Measurements from ENCODE around the gene CNKSR3. TPM values are rescaled to one million over a fixed set of nuclear protein-coding genes. Genes with fewer than 3 reads are reported as not detected.

Gene CNKSR3
- total and polyA plus RNA-seq, 5 donors from 2014 or later: 0.25 TPM; not detected in 4

GRCh38 chr6:154367336-154367735 is 143.1 kb downstream of the CNKSR3 start:
- Histone ChIP-seq H3K27ac (ENCODE audit: insufficient read depth, low read length, poor library complexity, severe bottlenecking) (no peak overlapping the region), H3K9me3 (ENCODE audit: control insufficient read depth in 2 of 2, low read length in 2 of 2) (no peaks in the 10 kb centered on the region), H3K27me3 (ENCODE audit: control insufficient read depth, insufficient read depth, low read length) (no peaks in the 10 kb centered on the region), H3K4me1 (ENCODE audit: control insufficient read depth, insufficient read depth, low read length, poor library complexity, severe bottlenecking) (no peaks in the 10 kb centered on the region), H3K4me3 (ENCODE audit: low read depth, low read length) (no peak overlapping the region), H3K36me3 (ENCODE audit: control insufficient read depth, insufficient read depth, low read length) (no peaks in the 10 kb centered on the region)
- Mint-ChIP-seq H3K4me1 (peaks cover 0 to 3% (median 0%) of the 10 kb centered on the region in 4 donors), H3K36me3 (no peaks in the 10 kb centered on the region), H3K27ac (no peak overlapping the region), H3K27me3 (peaks cover 4% of the 10 kb centered on the region), H3K4me3 (no peak overlapping the region), H3K9me3 (no peaks in the 10 kb centered on the region)
- ATAC-seq (ENCODE audit: low read depth in 2 of 2) (no peak), DNase-seq (no peak)

GRCh38 chr6:154363821-154364220 is 146.7 kb downstream of the CNKSR3 start:
- Histone ChIP-seq H3K27ac (ENCODE audit: insufficient read depth, low read length, poor library complexity, severe bottlenecking) (no peak overlapping the region), H3K9me3 (ENCODE audit: control insufficient read depth in 2 of 2, low read length in 2 of 2) (no peaks in the 10 kb centered on the region), H3K27me3 (ENCODE audit: control insufficient read depth, insufficient read depth, low read length) (no peaks in the 10 kb centered on the region), H3K4me1 (ENCODE audit: control insufficient read depth, insufficient read depth, low read length, poor library complexity, severe bottlenecking) (no peaks in the 10 kb centered on the region), H3K4me3 (ENCODE audit: low read depth, low read length) (no peak overlapping the region), H3K36me3 (ENCODE audit: control insufficient read depth, insufficient read depth, low read length) (no peaks in the 10 kb centered on the region)
- ATAC-seq (ENCODE audit: low read depth in 2 of 2): no peak
- H3K4me1 Mint-ChIP-seq: peaks cover 0 to 14% (median 2%) of the 10 kb centered on the region in 4 donors
- H3K9me3 Mint-ChIP-seq: no peaks in the 10 kb centered on the region
- H3K36me3 Mint-ChIP-seq: no peaks in the 10 kb centered on the region
- H3K4me3 Mint-ChIP-seq: no peak overlapping the region
- H3K27me3 Mint-ChIP-seq: peaks cover 4% of the 10 kb centered on the region
- no peak for DNase-seq
- H3K27ac Mint-ChIP-seq: no peak overlapping the region

GRCh38 chr6:154361476-154361875 is 149.0 kb downstream of the CNKSR3 start:
- no peaks in the 10 kb centered on the region for H3K36me3 Mint-ChIP-seq
- H3K9me3 Mint-ChIP-seq: no peaks in the 10 kb centered on the region
- no peaks in the 10 kb centered on the region for H3K9me3 ChIP-seq (ENCODE audit: control insufficient read depth in 2 of 2, low read length in 2 of 2)
- H3K4me1 ChIP-seq (ENCODE audit: control insufficient read depth, insufficient read depth, low read length, poor library complexity, severe bottlenecking): no peaks in the 10 kb centered on the region
- H3K27me3 ChIP-seq (ENCODE audit: control insufficient read depth, insufficient read depth, low read length): peaks cover 2% of the 10 kb centered on the region
- no peaks in the 10 kb centered on the region for H3K36me3 ChIP-seq (ENCODE audit: control insufficient read depth, insufficient read depth, low read length)
- no peak overlapping the region for H3K27ac Mint-ChIP-seq
- no peak overlapping the region for H3K4me3 Mint-ChIP-seq
- DNase-seq: no peak
- no peak overlapping the region for H3K27ac ChIP-seq (ENCODE audit: insufficient read depth, low read length, poor library complexity, severe bottlenecking)
- H3K4me1 Mint-ChIP-seq: peaks cover 0 to 15% (median 2%) of the 10 kb centered on the region in 4 donors
- H3K4me3 ChIP-seq (ENCODE audit: low read depth, low read length): no peak overlapping the region
- peaks cover 4% of the 10 kb centered on the region for H3K27me3 Mint-ChIP-seq
- ATAC-seq (ENCODE audit: low read depth in 2 of 2): no peak

GRCh38 chr6:154360476-154360875 is 150.0 kb downstream of the CNKSR3 start:
- no peak overlapping the region for H3K4me3 Mint-ChIP-seq
- H3K9me3 ChIP-seq (ENCODE audit: control insufficient read depth in 2 of 2, low read length in 2 of 2): no peaks in the 10 kb centered on the region
- ATAC-seq (ENCODE audit: low read depth in 2 of 2) (no peak), DNase-seq (no peak)
- peaks cover 0 to 19% (median 6%) of the 10 kb centered on the region in 4 donors for H3K4me1 Mint-ChIP-seq
- no peak overlapping the region for H3K27ac Mint-ChIP-seq
- H3K36me3 Mint-ChIP-seq: no peaks in the 10 kb centered on the region
- no peaks in the 10 kb centered on the region for H3K4me1 ChIP-seq (ENCODE audit: control insufficient read depth, insufficient read depth, low read length, poor library complexity, severe bottlenecking)
- no peak overlapping the region for H3K27ac ChIP-seq (ENCODE audit: insufficient read depth, low read length, poor library complexity, severe bottlenecking)
- no peaks in the 10 kb centered on the region for H3K9me3 Mint-ChIP-seq
- H3K36me3 ChIP-seq (ENCODE audit: control insufficient read depth, insufficient read depth, low read length): no peaks in the 10 kb centered on the region
- H3K4me3 ChIP-seq (ENCODE audit: low read depth, low read length): no peak overlapping the region
- peaks cover 4% of the 10 kb centered on the region for H3K27me3 Mint-ChIP-seq
- H3K27me3 ChIP-seq (ENCODE audit: control insufficient read depth, insufficient read depth, low read length): peaks cover 2% of the 10 kb centered on the region

GRCh38 chr6:154359679-154360078 is 150.8 kb downstream of the CNKSR3 start:
- no peak overlapping the region for H3K4me3 Mint-ChIP-seq

GRCh38 chr6:154359161-154359574 is 151.3 kb downstream of the CNKSR3 start:
- H3K4me1 ChIP-seq (ENCODE audit: control insufficient read depth, insufficient read depth, low read length, poor library complexity, severe bottlenecking): no peaks in the 10 kb centered on the region
- ATAC-seq (ENCODE audit: low read depth in 2 of 2) (peak in 1 of 2 donors; percentile 42), DNase-seq (peak in 1 of 3 donors; percentile 61)
- H3K27me3 ChIP-seq (ENCODE audit: control insufficient read depth, insufficient read depth, low read length): peaks cover 2% of the 10 kb centered on the region
- Mint-ChIP-seq H3K36me3 (no peaks in the 10 kb centered on the region), H3K27ac (peak overlapping the region in 1 of 3 donors; percentile 51), H3K4me3 (peak overlapping the region in 2 of 4 donors; percentile 15 to 65), H3K27me3 (peaks cover 4% of the 10 kb centered on the region), H3K4me1 (peaks cover 7 to 28% (median 12%) of the 10 kb centered on the region in 4 donors), H3K9me3 (peaks cover 0 to 2% (median 0%) of the 10 kb centered on the region in 7 donors)
- no peaks in the 10 kb centered on the region for H3K9me3 ChIP-seq (ENCODE audit: control insufficient read depth in 2 of 2, low read length in 2 of 2)
- H3K4me3 ChIP-seq (ENCODE audit: low read depth, low read length): no peak overlapping the region
- H3K27ac ChIP-seq (ENCODE audit: insufficient read depth, low read length, poor library complexity, severe bottlenecking): no peak overlapping the region
- H3K36me3 ChIP-seq (ENCODE audit: control insufficient read depth, insufficient read depth, low read length): no peaks in the 10 kb centered on the region

More at GRCh38 chr6:154359679-154360078, 150.8 kb downstream of the CNKSR3 start:
- peaks cover 4% of the 10 kb centered on the region for H3K27me3 Mint-ChIP-seq
- no peaks in the 10 kb centered on the region for H3K36me3 Mint-ChIP-seq
- ATAC-seq (ENCODE audit: low read depth in 2 of 2): no peak
- Histone ChIP-seq H3K4me1 (ENCODE audit: control insufficient read depth, insufficient read depth, low read length, poor library complexity, severe bottlenecking) (no peaks in the 10 kb centered on the region), H3K36me3 (ENCODE audit: control insufficient read depth, insufficient read depth, low read length) (no peaks in the 10 kb centered on the region), H3K4me3 (ENCODE audit: low read depth, low read length) (no peak overlapping the region), H3K9me3 (ENCODE audit: control insufficient read depth in 2 of 2, low read length in 2 of 2) (no peaks in the 10 kb centered on the region), H3K27ac (ENCODE audit: insufficient read depth, low read length, poor library complexity, severe bottlenecking) (no peak overlapping the region), H3K27me3 (ENCODE audit: control insufficient read depth, insufficient read depth, low read length) (peaks cover 2% of the 10 kb centered on the region)
- peaks cover 0 to under 1% (median 0%) of the 10 kb centered on the region in 7 donors for H3K9me3 Mint-ChIP-seq
- peaks cover 5 to 23% (median 9%) of the 10 kb centered on the region in 4 donors for H3K4me1 Mint-ChIP-seq
- no peak for DNase-seq
- no peak overlapping the region for H3K27ac Mint-ChIP-seq

- H3K27ac ChIP-seq (ENCODE audit: insufficient read depth, low read length, poor library complexity, severe bottlenecking): no peak overlapping the region
- peaks cover under 1% of the 10 kb centered on the region for H3K27me3 Mint-ChIP-seq
- no peaks in the 10 kb centered on the region for H3K36me3 Mint-ChIP-seq
- H3K4me1 ChIP-seq (ENCODE audit: control insufficient read depth, insufficient read depth, low read length, poor library complexity, severe bottlenecking): no peaks in the 10 kb centered on the region
- peaks cover 0 to 2% (median 0%) of the 10 kb centered on the region in 7 donors for H3K9me3 Mint-ChIP-seq
- peaks cover 10 to 30% (median 13%) of the 10 kb centered on the region in 4 donors for H3K4me1 Mint-ChIP-seq
- no peak for DNase-seq
- H3K4me3 ChIP-seq (ENCODE audit: low read depth, low read length): no peak overlapping the region
- H3K27me3 ChIP-seq (ENCODE audit: control insufficient read depth, insufficient read depth, low read length): peaks cover 2% of the 10 kb centered on the region
- H3K27ac Mint-ChIP-seq: no peak overlapping the region
- no peaks in the 10 kb centered on the region for H3K36me3 ChIP-seq (ENCODE audit: control insufficient read depth, insufficient read depth, low read length)
- H3K9me3 ChIP-seq (ENCODE audit: control insufficient read depth in 2 of 2, low read length in 2 of 2): no peaks in the 10 kb centered on the region
- no peak overlapping the region for H3K4me3 Mint-ChIP-seq
- no peak for ATAC-seq (ENCODE audit: low read depth in 2 of 2)
Observed at GRCh38 chr6:154358019-154358545, 152.4 kb downstream of the CNKSR3 start.

- peak within 1 kb of the TSS in 1 of 4 donors; percentile 64 for H3K4me3 Mint-ChIP-seq
- peaks cover 2% of the 10 kb centered on the region for H3K27me3 ChIP-seq (ENCODE audit: control insufficient read depth, insufficient read depth, low read length)
- no peak within 1 kb of the TSS for H3K27ac ChIP-seq (ENCODE audit: insufficient read depth, low read length, poor library complexity, severe bottlenecking)
- H3K4me1 Mint-ChIP-seq: peaks cover 12 to 33% (median 16%) of the 10 kb centered on the region in 4 donors
- H3K27ac Mint-ChIP-seq: peak within 1 kb of the TSS in 1 of 3 donors; percentile 1
- no peaks in the 10 kb centered on the region for H3K36me3 ChIP-seq (ENCODE audit: control insufficient read depth, insufficient read depth, low read length)
- H3K36me3 Mint-ChIP-seq: no peaks in the 10 kb centered on the region
- no peaks in the 10 kb centered on the region for H3K27me3 Mint-ChIP-seq
- H3K4me1 ChIP-seq (ENCODE audit: control insufficient read depth, insufficient read depth, low read length, poor library complexity, severe bottlenecking): no peaks in the 10 kb centered on the region
- peaks cover 0 to 2% (median 0%) of the 10 kb centered on the region in 7 donors for H3K9me3 Mint-ChIP-seq
- no peaks in the 10 kb centered on the region for H3K9me3 ChIP-seq (ENCODE audit: control insufficient read depth in 2 of 2, low read length in 2 of 2)
- ATAC-seq (ENCODE audit: low read depth in 2 of 2) (no peak), DNase-seq (no peak)
- no peak within 1 kb of the TSS for H3K4me3 ChIP-seq (ENCODE audit: low read depth, low read length)
Observed at GRCh38 chr6:154356690-154357089, 153.8 kb downstream of the CNKSR3 start, which contains the start of gene IPCEF1. Gene IPCEF1 (minus strand): TSS chr6:154356803. CDS start chr6:154265947, 90,856 bp downstream.
